Epithelial cell of esophagus (primary cell): ENCODE data around the gene DTWD1.
"Not testable (repeated sequence)": the region's sequence is repeated elsewhere in the genome, so short reads cannot be mapped to it uniquely, and the experiment has no call there.

Source experiments
- DNase-seq: peaks from one replicate; pipeline ENCODE4 v3.0.0; 2010; ENCODE audit warnings: low read depth
- H3K4me3 ChIP-seq: 2 replicates; pipeline ENCODE4 v1.5.1; 2011; ENCODE audit warnings: mild to moderate bottlenecking, low read length, control low read depth
- TF ChIP-seq, protein P1 (sequence below): IDR thresholded peaks from 2 replicates; pipeline ENCODE4 v1.5.1; 2011; ENCODE audit warnings: low read depth, mild to moderate bottlenecking, low read length, control low read depth, inconsistent platforms; ENCODE audit not compliant: insufficient read depth; ENCODE audit errors: missing control alignments

Gene DTWD1

DNA sequence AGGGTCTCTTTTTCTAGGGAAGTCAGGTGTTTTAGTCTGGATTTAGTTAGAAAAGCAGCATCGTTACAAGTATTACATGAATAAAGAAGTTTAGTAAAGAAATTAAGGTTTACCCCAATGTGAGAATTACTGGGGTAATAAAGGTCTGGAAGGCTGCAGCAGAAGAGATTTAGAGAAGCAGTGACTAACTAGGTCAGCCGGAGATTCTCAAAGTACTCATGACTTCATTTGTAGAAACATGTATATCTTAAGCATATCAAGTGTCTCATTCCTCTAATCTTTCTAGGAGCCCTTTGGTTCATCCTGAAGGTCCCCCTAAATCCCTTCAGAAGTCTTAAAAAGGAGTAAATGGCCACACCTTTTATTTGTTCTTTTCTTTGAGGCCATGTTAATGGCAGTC lies 26.0 kb downstream of the DTWD1 start:
- DNase-seq = no peak
- no peak overlapping the region for H3K4me3 ChIP-seq
- TF ChIP-seq, protein P1, sequence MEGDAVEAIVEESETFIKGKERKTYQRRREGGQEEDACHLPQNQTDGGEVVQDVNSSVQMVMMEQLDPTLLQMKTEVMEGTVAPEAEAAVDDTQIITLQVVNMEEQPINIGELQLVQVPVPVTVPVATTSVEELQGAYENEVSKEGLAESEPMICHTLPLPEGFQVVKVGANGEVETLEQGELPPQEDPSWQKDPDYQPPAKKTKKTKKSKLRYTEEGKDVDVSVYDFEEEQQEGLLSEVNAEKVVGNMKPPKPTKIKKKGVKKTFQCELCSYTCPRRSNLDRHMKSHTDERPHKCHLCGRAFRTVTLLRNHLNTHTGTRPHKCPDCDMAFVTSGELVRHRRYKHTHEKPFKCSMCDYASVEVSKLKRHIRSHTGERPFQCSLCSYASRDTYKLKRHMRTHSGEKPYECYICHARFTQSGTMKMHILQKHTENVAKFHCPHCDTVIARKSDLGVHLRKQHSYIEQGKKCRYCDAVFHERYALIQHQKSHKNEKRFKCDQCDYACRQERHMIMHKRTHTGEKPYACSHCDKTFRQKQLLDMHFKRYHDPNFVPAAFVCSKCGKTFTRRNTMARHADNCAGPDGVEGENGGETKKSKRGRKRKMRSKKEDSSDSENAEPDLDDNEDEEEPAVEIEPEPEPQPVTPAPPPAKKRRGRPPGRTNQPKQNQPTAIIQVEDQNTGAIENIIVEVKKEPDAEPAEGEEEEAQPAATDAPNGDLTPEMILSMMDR = no peak

DNA sequence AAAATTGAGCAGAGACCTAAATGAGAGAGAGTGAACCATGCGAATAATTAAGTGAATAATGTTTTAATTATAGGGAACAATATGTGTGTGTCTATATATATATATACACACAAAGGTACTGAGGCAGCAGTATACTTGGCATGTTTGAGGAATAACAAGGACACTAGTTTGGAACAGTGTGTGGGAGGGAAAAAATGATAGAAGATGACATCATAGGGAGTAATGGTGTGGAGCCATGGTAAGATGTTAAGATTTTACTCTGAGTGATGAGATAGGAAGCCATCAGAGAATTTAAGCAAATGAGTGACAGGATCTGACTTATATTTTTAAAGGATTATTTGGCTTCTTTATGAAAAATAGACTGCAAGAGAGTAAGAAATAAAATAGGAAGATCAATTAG lies 29.1 kb downstream of the DTWD1 start:
- no peak for DNase-seq
- TF ChIP-seq, protein P1 = no peak
- no peak overlapping the region for H3K4me3 ChIP-seq

DNA sequence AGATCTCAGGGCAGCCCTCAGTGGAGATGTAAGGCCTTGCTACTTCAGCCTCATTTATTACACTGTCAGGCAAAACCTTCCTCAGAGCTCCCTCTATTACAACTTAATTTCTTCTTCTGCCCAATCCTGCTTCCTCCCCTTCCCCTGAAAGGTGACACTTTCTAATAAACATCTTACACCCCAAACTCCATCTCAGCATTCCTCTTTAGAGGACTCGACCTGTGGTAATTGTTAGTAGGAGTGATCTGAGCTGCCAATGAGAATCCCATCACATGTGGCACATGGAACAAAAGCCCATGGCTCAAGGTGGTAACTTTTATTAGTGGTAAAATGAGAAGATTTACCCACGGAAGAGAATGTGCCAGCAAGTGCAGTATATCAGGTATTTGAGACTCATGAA lies 29.8 kb downstream of the DTWD1 start:
- DNase-seq = no peak
- no peak overlapping the region for H3K4me3 ChIP-seq
- TF ChIP-seq, protein P1 = no peak

GRCh38 chr15:49652922-49653321 lies 32.1 kb downstream of the DTWD1 start:
- no peak for DNase-seq
- TF ChIP-seq, protein P1 = no peak
- H3K4me3 ChIP-seq = no peak overlapping the region

- DNase-seq = no peak
- TF ChIP-seq, protein P1 = no peak
- H3K4me3 ChIP-seq = no peak overlapping the region
Observed at GRCh38 chr15:49656734-49657133, 35.9 kb downstream of the DTWD1 start.

GRCh38 chr15:49664716-49665115 lies 43.9 kb downstream of the DTWD1 start:
- no peak for DNase-seq
- TF ChIP-seq, protein P1 = no peak
- no peak overlapping the region for H3K4me3 ChIP-seq

DNA sequence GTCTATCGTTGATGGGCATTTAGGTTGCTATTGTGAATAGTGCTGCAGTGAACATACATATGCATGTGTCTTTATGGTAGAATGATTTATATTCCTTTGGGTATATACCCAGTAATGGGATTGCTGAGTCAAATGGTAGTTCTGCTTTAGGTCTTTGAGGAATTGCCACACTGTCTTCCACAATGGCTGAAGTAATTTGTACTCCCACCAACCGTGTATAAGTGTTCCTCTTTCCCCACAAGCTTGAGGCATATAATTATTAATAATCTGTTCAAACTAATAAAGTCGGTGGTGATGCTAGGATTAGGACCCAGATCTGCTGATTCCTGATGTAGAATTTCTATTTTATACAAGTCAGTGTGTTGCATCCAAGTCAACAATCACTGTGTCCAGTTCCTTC lies 45.6 kb downstream of the DTWD1 start:
- not testable (repeated sequence) for DNase-seq, H3K4me3 ChIP-seq

DNA sequence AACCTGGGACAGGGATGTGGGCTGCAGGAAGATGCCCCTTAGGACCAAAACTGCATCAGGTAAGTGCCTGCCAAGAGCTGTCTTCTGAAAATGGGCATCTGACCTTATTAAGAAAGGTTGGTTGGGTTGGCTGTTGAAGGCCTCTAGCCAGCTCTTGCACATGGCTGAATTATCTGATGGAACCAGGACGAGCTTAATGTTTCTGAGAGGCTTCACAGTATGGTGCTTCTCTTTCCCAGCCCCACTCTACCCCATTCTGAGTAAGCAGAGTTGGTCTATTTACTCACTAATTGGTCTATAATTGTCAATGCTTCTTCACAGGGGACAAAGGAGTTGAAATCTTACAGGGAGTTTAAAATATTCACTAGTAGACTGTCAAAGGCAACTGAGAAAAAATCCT lies 48.4 kb downstream of the DTWD1 start:
- no peak overlapping the region for H3K4me3 ChIP-seq
- no peak for DNase-seq
- TF ChIP-seq, protein P1 = no peak
